ENCODE data around the gene SHISAL1.

Gene SHISAL1

DNA sequence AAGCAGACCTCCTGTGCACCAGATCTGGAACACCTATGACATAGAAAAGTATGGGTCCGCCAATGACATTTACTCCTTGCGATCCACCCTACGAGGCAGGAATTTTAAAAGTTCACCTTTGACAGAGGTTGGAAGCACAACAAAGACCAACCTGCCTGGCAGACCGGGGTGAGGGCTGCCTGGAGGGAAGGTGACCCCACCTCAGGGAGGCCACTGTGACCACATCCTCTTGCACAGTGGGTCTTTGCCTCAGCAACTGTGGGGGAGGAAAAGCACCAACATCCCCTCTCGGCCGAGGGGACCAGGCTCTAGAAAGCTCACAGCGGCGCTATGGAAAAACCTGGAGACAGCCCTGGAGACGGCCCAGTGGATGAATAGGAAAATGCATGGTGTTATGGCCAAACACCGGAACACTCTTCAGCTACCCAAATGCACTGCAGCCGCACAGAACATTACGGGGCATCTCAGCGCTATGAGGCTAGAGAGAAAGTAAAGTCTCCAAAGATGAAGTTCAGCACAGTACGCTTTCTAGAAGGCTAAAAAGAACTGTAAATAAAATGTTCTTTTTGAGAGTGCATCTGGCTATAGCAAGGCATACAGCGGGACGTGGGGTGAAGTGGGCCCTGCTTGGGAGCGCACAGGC, 1.8 kb upstream of the SHISAL1 start:
- no peak overlapping the region for H3K27ac ChIP-seq
- TF ChIP-seq, protein P1, sequence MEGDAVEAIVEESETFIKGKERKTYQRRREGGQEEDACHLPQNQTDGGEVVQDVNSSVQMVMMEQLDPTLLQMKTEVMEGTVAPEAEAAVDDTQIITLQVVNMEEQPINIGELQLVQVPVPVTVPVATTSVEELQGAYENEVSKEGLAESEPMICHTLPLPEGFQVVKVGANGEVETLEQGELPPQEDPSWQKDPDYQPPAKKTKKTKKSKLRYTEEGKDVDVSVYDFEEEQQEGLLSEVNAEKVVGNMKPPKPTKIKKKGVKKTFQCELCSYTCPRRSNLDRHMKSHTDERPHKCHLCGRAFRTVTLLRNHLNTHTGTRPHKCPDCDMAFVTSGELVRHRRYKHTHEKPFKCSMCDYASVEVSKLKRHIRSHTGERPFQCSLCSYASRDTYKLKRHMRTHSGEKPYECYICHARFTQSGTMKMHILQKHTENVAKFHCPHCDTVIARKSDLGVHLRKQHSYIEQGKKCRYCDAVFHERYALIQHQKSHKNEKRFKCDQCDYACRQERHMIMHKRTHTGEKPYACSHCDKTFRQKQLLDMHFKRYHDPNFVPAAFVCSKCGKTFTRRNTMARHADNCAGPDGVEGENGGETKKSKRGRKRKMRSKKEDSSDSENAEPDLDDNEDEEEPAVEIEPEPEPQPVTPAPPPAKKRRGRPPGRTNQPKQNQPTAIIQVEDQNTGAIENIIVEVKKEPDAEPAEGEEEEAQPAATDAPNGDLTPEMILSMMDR (IDR thresholded peaks at IDR 0.05) = no peak
- TF ChIP-seq ZFX (IDR thresholded peaks at IDR 0.05; ENCODE audit: borderline replicate concordance) = no peak

DNA sequence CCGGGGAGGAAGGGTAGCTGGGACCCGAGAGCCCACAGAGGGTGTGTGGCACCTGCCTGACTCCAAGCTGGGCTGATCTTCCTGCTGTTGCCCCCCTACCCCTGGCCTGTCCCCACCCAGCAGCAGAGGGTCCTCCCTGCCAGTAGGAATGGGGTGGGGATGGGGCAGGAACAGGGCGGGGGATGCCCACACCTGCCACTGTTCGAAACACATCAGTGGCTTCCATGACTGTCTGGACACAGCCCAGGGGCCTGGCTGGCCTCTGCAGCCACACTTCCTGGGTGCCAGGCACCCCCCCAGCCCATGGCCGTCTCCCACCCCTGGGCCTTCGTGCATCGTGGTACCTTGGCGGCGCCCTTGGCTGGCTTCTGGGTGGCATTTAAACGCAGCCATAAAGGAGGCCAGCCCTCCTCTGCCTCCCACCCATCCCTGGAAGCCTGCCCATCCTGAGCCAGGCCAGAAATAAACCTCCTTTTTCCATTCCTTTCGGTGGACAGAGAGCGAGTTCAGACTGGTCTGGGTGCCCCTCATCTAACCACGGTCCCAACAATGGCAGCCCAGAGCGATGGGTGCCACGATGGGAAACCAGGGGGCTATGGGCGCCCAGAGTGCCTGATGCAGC, 745 bp upstream of the SHISAL1 start:
- TF ChIP-seq, protein P1 (IDR thresholded peaks at IDR 0.05) = no peak
- TF ChIP-seq ZFX (IDR thresholded peaks at IDR 0.05; ENCODE audit: borderline replicate concordance) = no peak
- no peak overlapping the region for H3K27ac ChIP-seq

DNA sequence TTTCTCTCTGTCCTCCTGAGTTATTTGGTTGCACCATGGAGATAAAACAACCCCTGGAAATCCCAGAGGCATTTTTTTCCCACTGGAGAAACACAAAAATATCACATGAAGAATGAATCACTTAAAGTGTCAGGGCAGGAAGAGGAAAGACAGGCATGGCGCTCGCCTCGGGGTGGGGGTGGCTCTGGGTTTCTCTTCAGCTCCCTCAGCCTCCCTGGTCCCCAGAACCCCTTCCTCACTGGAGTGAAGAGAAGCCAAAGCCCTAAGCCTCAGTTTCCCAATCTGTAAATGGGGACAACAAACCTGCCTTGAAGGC, 938 bp downstream of the SHISAL1 start:
- no peak overlapping the region for H3K27ac ChIP-seq
- TF ChIP-seq ZFX (IDR thresholded peaks at IDR 0.05; ENCODE audit: borderline replicate concordance) = no peak
- TF ChIP-seq, protein P1 (IDR thresholded peaks at IDR 0.05) = no peak

DNA sequence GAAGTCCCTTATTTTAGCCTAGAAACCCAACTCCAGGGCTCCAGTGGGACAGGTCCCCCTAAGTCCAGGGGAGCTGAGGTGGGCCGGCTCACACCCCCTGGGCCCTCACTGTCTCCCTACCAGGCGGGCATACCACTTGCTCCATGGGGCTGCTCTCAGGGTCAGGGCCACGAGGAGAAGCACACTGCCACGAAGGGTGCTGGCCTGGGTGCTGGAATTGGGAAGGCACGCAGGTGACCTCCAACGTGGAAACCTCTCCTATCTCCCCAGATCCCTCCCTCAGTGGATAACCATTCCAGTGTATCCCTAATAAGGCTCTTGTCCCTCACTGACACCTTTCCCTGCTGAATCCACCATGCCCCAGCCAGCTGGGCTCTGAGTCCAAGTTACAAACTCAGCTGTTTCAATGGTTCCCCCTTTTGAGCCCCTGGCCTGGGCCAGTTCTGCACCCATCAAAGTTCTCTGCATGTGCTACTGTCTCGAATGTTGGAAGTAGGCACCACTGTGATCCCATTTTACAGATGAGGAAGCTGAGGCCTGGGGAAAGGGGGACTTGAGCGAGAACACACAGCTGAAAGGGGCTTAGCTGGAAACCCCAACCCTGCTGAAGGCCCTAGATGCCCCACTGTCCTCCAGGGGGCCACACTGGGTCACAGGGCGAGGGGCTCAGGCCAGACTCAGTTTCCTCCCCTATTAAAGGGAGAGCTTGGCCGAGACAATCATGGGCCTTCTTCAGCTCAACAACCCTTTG, 1.5 kb downstream of the SHISAL1 start:
- no peak overlapping the region for H3K27ac ChIP-seq
- TF ChIP-seq, protein P1 (IDR thresholded peaks at IDR 0.05) = no peak
- TF ChIP-seq ZFX (IDR thresholded peaks at IDR 0.05; ENCODE audit: borderline replicate concordance) = no peak

DNA sequence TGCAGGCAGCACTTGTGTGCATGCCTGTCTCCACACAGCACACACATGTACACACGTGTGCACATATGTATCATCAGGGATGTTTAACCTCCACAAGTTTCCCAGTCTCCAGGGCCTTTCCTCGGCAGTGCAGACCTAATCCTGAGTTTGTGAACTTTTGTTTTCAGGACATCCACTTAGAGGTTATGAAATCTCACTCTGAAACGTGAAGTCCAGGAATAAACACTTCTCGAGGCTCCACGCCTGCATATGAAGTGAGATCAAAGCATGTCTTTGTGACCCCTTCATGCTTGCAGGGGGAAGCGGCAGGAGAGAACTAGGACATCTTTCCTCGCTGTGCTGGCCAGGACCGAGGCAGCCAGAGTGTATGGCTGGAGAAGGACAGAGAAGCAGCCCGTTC, 3.1 kb downstream of the SHISAL1 start:
- H3K27ac ChIP-seq = no peak overlapping the region
- TF ChIP-seq, protein P1 (IDR thresholded peaks at IDR 0.05) = no peak
- no peak for TF ChIP-seq ZFX (IDR thresholded peaks at IDR 0.05; ENCODE audit: borderline replicate concordance)

DNA sequence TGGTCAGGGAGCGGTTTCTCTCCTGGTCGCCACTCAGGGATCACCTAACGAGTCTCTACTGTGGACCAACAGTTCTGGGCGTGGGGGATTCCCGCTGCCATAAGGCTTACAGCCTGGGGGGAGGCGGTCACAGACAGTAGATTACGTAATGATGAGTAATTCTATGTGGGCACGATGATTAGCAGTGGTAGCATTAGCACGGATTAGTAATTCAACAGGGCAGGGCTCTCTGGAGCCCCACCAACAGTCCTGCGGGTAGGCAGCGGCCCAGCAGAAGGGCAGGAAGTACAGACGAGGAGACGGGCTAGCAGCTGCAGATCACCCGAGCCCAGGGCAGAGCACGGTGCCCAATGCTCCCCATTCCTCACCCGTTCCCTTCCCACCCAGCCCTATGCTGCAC, 3.6 kb downstream of the SHISAL1 start:
- H3K27ac ChIP-seq = no peak overlapping the region
- TF ChIP-seq, protein P1 (IDR thresholded peaks at IDR 0.05) = no peak
- TF ChIP-seq ZFX (IDR thresholded peaks at IDR 0.05; ENCODE audit: borderline replicate concordance) = no peak

Data from 22Rv1 (cell line).